K562 (cell line): ENCODE measurements around the gene CNTRL. TPM values are rescaled to one million over a fixed set of nuclear protein-coding genes. Genes with fewer than 3 reads are reported as not detected.

Experiments used
- ATAC-seq: fragments of 200-7000 bp; cut with Tn5 transposase; 3 replicates; pipeline ENCODE4 v1.9.1; 2020; ENCODE audit warnings: moderate library complexity
- BruUV-seq: library from RNA; stranded (reverse); fragments of 400-500 nt; replicated peaks from 2 replicates; lab custom pipeline; 2021; lab: Mats Ljungman, UMichigan
- CTCF ChIA-PET: fragments of 300-600 bp; formaldehyde crosslinking; extraction: SDS; loops from one replicate; lab custom pipeline; 2021; ENCODE audit warnings: low intra/inter-chr PET ratio; lab: Yijun Ruan, JAX
- POLR2A ChIA-PET: fragments of 300-600, 350-650 bp; sonication (Branson Sonifier 250); formaldehyde crosslinking; extraction: SDS; loops from one replicate; lab custom pipeline; 2021; ENCODE audit warnings: antibody characterized with exemption, inconsistent platforms; lab: Yijun Ruan, JAX
- DNase-seq, 4 experiments: peaks; one replicate each; pipeline versions ENCODE4 v3.0.0 to v3.0.0-alpha.2; 2011 to 2018; ENCODE audit warnings: low spot score in 3 of 4, mixed read lengths in 3 of 4; ENCODE audit errors: extremely low read depth in 1 of 4
- FAIRE-seq: peaks from 2 replicates; lab custom pipeline; 2011; peaks lifted over from hg19 to GRCh38; lab: Jason Lieb, UNC
- H2AFZ ChIP-seq: 2 replicates; pipeline ENCODE4 v1.6.0; 2011; ENCODE audit warnings: low read depth, low read length, control low read depth, inconsistent platforms
- H3K27ac ChIP-seq: fragments of 200-600 bp; 3 replicates; pipeline ENCODE4 v1.8.0; 2011; ENCODE audit warnings: low read depth, mild to moderate bottlenecking, control low read depth, inconsistent platforms, low read length, moderate library complexity, mixed read lengths; ENCODE audit errors: extremely low read depth
- H3K27me3 ChIP-seq, 2 experiments: fragments of 300-600 bp in 1 of 2; 2 replicates in 1 of 2; 3 replicates in 1 of 2; pipeline versions ENCODE4 v1.6.0 to v1.8.0; 2011; ENCODE audit warnings: inconsistent platforms in 2 of 2, low read length in 2 of 2, mild to moderate bottlenecking in 1 of 2, mixed read lengths in 1 of 2, moderate library complexity in 1 of 2; ENCODE audit not compliant: control insufficient read depth in 2 of 2, insufficient read depth in 2 of 2
- H3K36me3 ChIP-seq: fragments of 300-600 bp; 3 replicates; pipeline ENCODE4 v1.8.0; 2011; ENCODE audit warnings: mild to moderate bottlenecking, low read length, inconsistent platforms; ENCODE audit not compliant: control insufficient read depth, insufficient read depth
- H3K4me1 ChIP-seq, 2 experiments: fragments of 200-600 bp in 1 of 2; replicated peaks in 1 of 2; 2 replicates in 1 of 2; 3 replicates in 1 of 2; pipeline versions ENCODE4 v1.5.1 to v1.8.0; 2011; ENCODE audit warnings: inconsistent platforms in 2 of 2, low read length in 2 of 2, mild to moderate bottlenecking in 1 of 2, mixed read lengths in 1 of 2, moderate library complexity in 1 of 2; ENCODE audit not compliant: control insufficient read depth in 2 of 2, insufficient read depth in 2 of 2
- H3K4me2 ChIP-seq: 2 replicates; pipeline ENCODE4 v1.6.1; 2011; ENCODE audit warnings: low read length, control low read depth, inconsistent platforms, mixed read lengths; ENCODE audit not compliant: insufficient read depth
- H3K4me3 ChIP-seq: fragments of 200-600 bp; sonication (generic), shearing (Covaris generic); 2 replicates; pipeline ENCODE4 v1.5.1; 2016; ENCODE audit warnings: control low read depth, inconsistent platforms
- H3K79me2 ChIP-seq: fragments of 200-600 bp; 3 replicates; pipeline ENCODE4 v1.8.0; 2011; ENCODE audit warnings: low read length, inconsistent platforms; ENCODE audit not compliant: control insufficient read depth, insufficient read depth
- H3K9ac ChIP-seq, 2 experiments: 2 replicates each; pipeline versions ENCODE4 v1.6.0 to v1.6.1; 2011; ENCODE audit warnings: low read depth in 2 of 2, low read length in 2 of 2, control low read depth in 1 of 2, inconsistent platforms in 1 of 2, mild to moderate bottlenecking in 1 of 2, mixed read lengths in 1 of 2; ENCODE audit not compliant: insufficient read depth in 1 of 2
- H3K9me1 ChIP-seq: one replicate; pipeline ENCODE4 v1.6.0; 2011; ENCODE audit warnings: inconsistent platforms, mild to moderate bottlenecking, low read length, moderate library complexity; ENCODE audit not compliant: control insufficient read depth, insufficient read depth
- H3K9me3 ChIP-seq: replicated peaks from 2 replicates; pipeline ENCODE4 v1.5.1; 2011; ENCODE audit warnings: low read depth, low read length, inconsistent platforms; ENCODE audit not compliant: control insufficient read depth, insufficient read depth
- H4K20me1 ChIP-seq: replicated peaks from 2 replicates; pipeline ENCODE4 v1.6.1; 2011; ENCODE audit warnings: low read length, inconsistent platforms, mixed read lengths; ENCODE audit not compliant: control insufficient read depth, insufficient read depth
- CC2D1A ChIP-seq: fragments of 450-650 bp; IDR thresholded peaks from 2 replicates; pipeline ENCODE4 v1.6.1; 2017; ENCODE audit warnings: mild to moderate bottlenecking
- EHMT2 ChIP-seq: fragments of 450-650 bp; IDR thresholded peaks from 2 replicates; pipeline ENCODE4 v1.6.1; 2018; ENCODE audit warnings: antibody characterized with exemption
- ESRRA ChIP-seq: fragments of 450-650 bp; IDR thresholded peaks from 2 replicates; pipeline ENCODE4 v1.6.1; 2014; ENCODE audit warnings: low read depth, mild to moderate bottlenecking, moderate library complexity, borderline replicate concordance
- HNRNPH1 ChIP-seq: fragments of 200-400 bp; formaldehyde crosslinking; optimal IDR thresholded peaks from 2 replicates; pipeline ENCODE3; 2017; ENCODE audit warnings: low read depth, mild to moderate bottlenecking, low read length, moderate library complexity
- TBL1XR1 ChIP-seq, 2 experiments: IDR thresholded peaks; 2 replicates each; pipeline ENCODE4 v1.6.1; 2012; ENCODE audit warnings: improper control_type of control experiment in 2 of 2, low read length in 2 of 2, mild to moderate bottlenecking in 1 of 2
- ZFP30 ChIP-seq: fragments of 250-450 bp; sonication (Bioruptor Pico); IDR thresholded peaks from 2 replicates; pipeline ENCODE4 v1.8.0; 2022; ENCODE audit warnings: moderate library complexity, mild to moderate bottlenecking, inconsistent platforms, borderline replicate concordance
- ZNF696 ChIP-seq: fragments of 250-450 bp; sonication (Bioruptor Pico); conservative IDR thresholded peaks from 2 replicates; pipeline ENCODE4 v1.4.0; 2020; ENCODE audit warnings: mild to moderate bottlenecking, moderate library complexity
- WGBS: fragments of 100-300 bp; shearing (Covaris generic); methylation state at CpG from one replicate; pipeline ENCODE4 v1.1.6; 2016; ENCODE audit warnings: low coverage, mixed read lengths; ENCODE audit not compliant: insufficient coverage; ENCODE audit errors: missing lambda C conversion rate; 5-methylcytosine and 5-hydroxymethylcytosine counted together
- in situ Hi-C: fragments of 300-500 bp; cut with MboI; formaldehyde crosslinking; loops from 4 replicates; pipeline ENCODE4 v1.15.0; 2018; ENCODE audit warnings: inconsistent platforms, mixed read lengths
- intact Hi-C: fragments of 100-400 bp; cut with micrococcal nuclease; formaldehyde crosslinking; loops from 2 replicates; pipeline ENCODE4 v1.14.2; 2022
- polyA plus RNA-seq, 8 experiments: library from polyadenylated mRNA; depleted of rRNA in 4 of 8; stranded (reverse) in 5 of 8; unstranded in 3 of 8; fragments of >200 nt; fragmentation: Nextera tagmentation in 2 of 8; fragmentation: Illumina TruSeq in 1 of 8; extraction: Ambion mirVana in 2 of 8; extraction: Trizol in 1 of 8; gene quantifications; 2 replicates each; pipeline versions ENCODE4 v1.2.1 to v1.2.3, GENCODE V29; 2011 to 2014; ENCODE audit warnings: inconsistent platforms in 1 of 8, missing spikeins in 1 of 8
- total RNA-seq, 7 experiments: library from RNA; depleted of rRNA in 6 of 7; stranded (reverse); fragments of >200 nt in 6 of 7; fragmentation: Illumina TruSeq in 2 of 7; extraction: Trizol in 2 of 7; gene quantifications; 2 replicates each; pipeline versions ENCODE4 v1.2.1 to v1.2.3, GENCODE V29; 2011 to 2021; ENCODE audit warnings: low replicate concordance in 1 of 7
- TF ChIP-seq, protein P1 (sequence below): fragments of 450-650 bp; formaldehyde crosslinking; IDR thresholded peaks from 2 replicates; pipeline ENCODE4 v1.4.0; 2020; ENCODE audit warnings: mild to moderate bottlenecking, moderate library complexity
- TF ChIP-seq, protein P2 (sequence below): fragments of 250-450 bp; sonication (Bioruptor Pico); IDR thresholded peaks from 2 replicates; pipeline ENCODE4 v1.8.0; 2021; ENCODE audit warnings: borderline replicate concordance, mild to moderate bottlenecking, moderate library complexity; ENCODE audit not compliant: poor library complexity, severe bottlenecking

CNTRL gene
- total and polyA plus RNA-seq, 9 of the 15 experiments (the other 6 are each of a cell fraction or from before 2014, with no cell fraction given): 9.2 to 28.9 (median 20.5) TPM

DNA sequence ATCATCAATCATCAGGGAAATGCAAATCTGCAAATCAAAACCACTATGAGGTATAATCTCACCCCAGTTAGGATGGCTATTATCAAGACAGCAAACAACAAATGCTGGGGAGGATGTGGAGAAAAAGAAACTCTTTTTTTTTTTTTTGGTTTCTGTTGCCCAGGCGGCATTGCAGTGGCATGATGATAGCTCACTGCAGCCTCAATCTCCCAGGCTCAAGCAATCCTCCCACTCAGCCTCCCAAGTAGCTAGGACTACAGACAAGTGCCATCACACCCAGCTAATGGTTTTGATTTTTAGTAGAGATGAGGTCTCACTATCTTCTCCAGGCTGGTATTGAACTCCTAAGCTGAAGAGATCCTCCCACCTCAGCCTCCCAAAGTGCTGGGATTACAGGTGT, 5.4 kb upstream of the CNTRL start:
- no peak for ATAC-seq
- no peak overlapping the region for H3K9ac ChIP-seq
- no peak overlapping the region for H2AFZ ChIP-seq
- intact Hi-C loops: no loop called here
- H3K4me1 ChIP-seq: peaks cover 7 to 11% of the 10 kb centered on the region in 2 experiments; a peak in 4 of 5 replicates
- ChIA-PET POLR2A (no interaction called here), CTCF (no interaction called here)
- no TSS peak for BruUV-seq
- H3K36me3 ChIP-seq: no peaks in the 10 kb centered on the region
- no peaks in the 10 kb centered on the region for H3K27me3 ChIP-seq
- H4K20me1 ChIP-seq: no peaks in the 10 kb centered on the region
- no peaks in the 10 kb centered on the region for H3K9me3 ChIP-seq
- FAIRE-seq: no peak
- H3K79me2 ChIP-seq: no peaks in the 10 kb centered on the region
- DNase-seq: no peak
- TF ChIP-seq, protein P1, sequence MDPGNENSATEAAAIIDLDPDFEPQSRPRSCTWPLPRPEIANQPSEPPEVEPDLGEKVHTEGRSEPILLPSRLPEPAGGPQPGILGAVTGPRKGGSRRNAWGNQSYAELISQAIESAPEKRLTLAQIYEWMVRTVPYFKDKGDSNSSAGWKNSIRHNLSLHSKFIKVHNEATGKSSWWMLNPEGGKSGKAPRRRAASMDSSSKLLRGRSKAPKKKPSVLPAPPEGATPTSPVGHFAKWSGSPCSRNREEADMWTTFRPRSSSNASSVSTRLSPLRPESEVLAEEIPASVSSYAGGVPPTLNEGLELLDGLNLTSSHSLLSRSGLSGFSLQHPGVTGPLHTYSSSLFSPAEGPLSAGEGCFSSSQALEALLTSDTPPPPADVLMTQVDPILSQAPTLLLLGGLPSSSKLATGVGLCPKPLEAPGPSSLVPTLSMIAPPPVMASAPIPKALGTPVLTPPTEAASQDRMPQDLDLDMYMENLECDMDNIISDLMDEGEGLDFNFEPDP (CRISPR knock-in tag): no peak
- TF ChIP-seq ZNF696 (CRISPR knock-in tag) (no peak), HNRNPH1 (no peak), TBL1XR1 (IDR thresholded peaks at IDR 0.05; ENCODE audit: low read length in 2 of 2) (no peak), CC2D1A (no peak), ESRRA (no peak), ZFP30 (CRISPR knock-in tag) (no peak), EHMT2 (no peak)
- TF ChIP-seq, protein P2, sequence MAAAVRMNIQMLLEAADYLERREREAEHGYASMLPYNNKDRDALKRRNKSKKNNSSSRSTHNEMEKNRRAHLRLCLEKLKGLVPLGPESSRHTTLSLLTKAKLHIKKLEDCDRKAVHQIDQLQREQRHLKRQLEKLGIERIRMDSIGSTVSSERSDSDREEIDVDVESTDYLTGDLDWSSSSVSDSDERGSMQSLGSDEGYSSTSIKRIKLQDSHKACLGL (CRISPR knock-in tag): no peak
- in situ Hi-C loops: loop anchor here (10.0 kb wide), 1 partner anchor 325 kb away; no protein-coding TSS in a partner anchor
- no peak overlapping the region for H3K4me3 ChIP-seq
- no peaks in the 10 kb centered on the region for H3K9me1 ChIP-seq
- WGBS: 0% methylated on average over 1 of the region's 1 CpG
- H3K27ac ChIP-seq: no peak overlapping the region
- no peak overlapping the region for H3K4me2 ChIP-seq
